Neural cell (in vitro differentiated cells): ENCODE results near the gene ZNF804B. TPM values are rescaled to one million over a fixed set of nuclear protein-coding genes. Genes with fewer than 3 reads are reported as not detected.

Experiments used
- H2AFZ ChIP-seq: fragments of 200-600, 300-800 bp; sonication (generic), shearing (Covaris generic); 2 replicates; pipeline ENCODE4 v1.6.0; 2014; ENCODE audit warnings: low read depth, mild to moderate bottlenecking, antibody characterized with exemption, low read length, moderate library complexity
- H3F3A ChIP-seq: fragments of 200-600 bp; shearing (Covaris generic); 2 replicates; pipeline ENCODE4 v1.6.1; 2016; ENCODE audit warnings: mild to moderate bottlenecking, moderate library complexity, mixed read lengths, antibody characterized with exemption, low read length; ENCODE audit not compliant: insufficient read depth, poor library complexity, severe bottlenecking
- H3K27ac ChIP-seq: fragments of 200-600, 300-800 bp; sonication (generic), shearing (Covaris generic); 2 replicates; pipeline ENCODE4 v1.5.1; 2014; ENCODE audit warnings: mild to moderate bottlenecking, low read length, moderate library complexity
- H3K27me3 ChIP-seq: fragments of 300-800, 200-600 bp; sonication (generic), shearing (Covaris generic); 2 replicates; pipeline ENCODE4 v1.6.0; 2014; ENCODE audit warnings: mild to moderate bottlenecking, low read depth, low read length, moderate library complexity; ENCODE audit not compliant: insufficient read depth
- H3K36me3 ChIP-seq: fragments of 300-800, 200-600 bp; sonication (generic), shearing (Covaris generic); 2 replicates; pipeline ENCODE4 v1.5.1; 2014; ENCODE audit warnings: mild to moderate bottlenecking, antibody characterized with exemption, low read length, moderate library complexity; ENCODE audit not compliant: insufficient read depth
- H3K4me2 ChIP-seq: fragments of 300-800, 200-600 bp; sonication (generic), shearing (Covaris generic); 2 replicates; pipeline ENCODE4 v1.6.0; 2014; ENCODE audit warnings: mild to moderate bottlenecking, low read length
- H3K4me3 ChIP-seq: fragments of 300-800, 200-600 bp; sonication (generic), shearing (Covaris generic); 2 replicates; pipeline ENCODE4 v1.5.1; 2014; ENCODE audit warnings: mild to moderate bottlenecking, low read length, moderate library complexity
- H3K79me2 ChIP-seq: fragments of 200-600 bp; shearing (Covaris generic); replicated peaks from 2 replicates; pipeline ENCODE4 v1.6.0; 2014; ENCODE audit warnings: mild to moderate bottlenecking, low read length, moderate library complexity; ENCODE audit not compliant: insufficient read depth
- H3K9ac ChIP-seq: fragments of 300-800, 200-600 bp; sonication (generic), shearing (Covaris generic); 2 replicates; pipeline ENCODE4 v1.6.1; 2016; ENCODE audit warnings: mild to moderate bottlenecking, low read length, mixed read lengths
- H3K9me2 ChIP-seq: fragments of 200-600 bp; shearing (Covaris generic); 2 replicates; pipeline ENCODE4 v1.6.1; 2016; ENCODE audit warnings: mild to moderate bottlenecking, low read length, mixed read lengths; ENCODE audit not compliant: insufficient read depth
- H3K9me3 ChIP-seq: fragments of 200-600, 300-800 bp; sonication (generic), shearing (Covaris generic); 2 replicates; pipeline ENCODE4 v1.6.1; 2016; ENCODE audit warnings: mild to moderate bottlenecking, mixed run types, low read length, moderate library complexity, mixed read lengths
- H4K20me1 ChIP-seq: fragments of 200-600 bp; shearing (Covaris generic); 2 replicates; pipeline ENCODE4 v1.6.1; 2016; ENCODE audit warnings: mild to moderate bottlenecking, mixed run types; ENCODE audit not compliant: insufficient read depth
- CTCF ChIP-seq: fragments of 450-650 bp; IDR thresholded peaks from 2 replicates; pipeline ENCODE4 v1.5.1; 2014; ENCODE audit warnings: antibody characterized with exemption, mild to moderate bottlenecking, moderate library complexity; ENCODE audit not compliant: poor library complexity, severe bottlenecking
- EP300 ChIP-seq: fragments of 450-650 bp; conservative IDR thresholded peaks from 2 replicates; pipeline ENCODE4 v1.6.1; 2014; ENCODE audit warnings: antibody characterized with exemption, mild to moderate bottlenecking, moderate library complexity; ENCODE audit not compliant: poor library complexity, severe bottlenecking
- EZH2 ChIP-seq: fragments of 200-600, 300-800 bp; shearing (Covaris generic), sonication (generic); IDR thresholded peaks from 2 replicates; pipeline ENCODE4 v1.6.1; 2014; ENCODE audit warnings: antibody characterized with exemption, low read length, borderline replicate concordance, mild to moderate bottlenecking; ENCODE audit not compliant: insufficient read depth, poor library complexity, severe bottlenecking
- MXI1 ChIP-seq: fragments of 450-650 bp; conservative IDR thresholded peaks from 2 replicates; pipeline ENCODE4 v1.6.1; 2014; ENCODE audit warnings: antibody characterized with exemption, mild to moderate bottlenecking; ENCODE audit not compliant: poor library complexity, severe bottlenecking
- POLR2AphosphoS5 ChIP-seq: IDR thresholded peaks from 2 replicates; pipeline ENCODE4 v1.6.1; 2012
- RAD21 ChIP-seq: fragments of 450-650 bp; conservative IDR thresholded peaks from 2 replicates; pipeline ENCODE4 v1.6.1; 2014; ENCODE audit warnings: antibody characterized with exemption, mild to moderate bottlenecking, moderate library complexity
- REST ChIP-seq: IDR thresholded peaks from 2 replicates; pipeline ENCODE4 v1.6.1; 2012; ENCODE audit warnings: borderline replicate concordance
- SMC3 ChIP-seq: fragments of 450-650 bp; conservative IDR thresholded peaks from 2 replicates; pipeline ENCODE4 v1.6.1; 2014; ENCODE audit warnings: antibody characterized with exemption, mild to moderate bottlenecking, moderate library complexity; ENCODE audit not compliant: poor library complexity
- TAF1 ChIP-seq: IDR thresholded peaks from 2 replicates; pipeline ENCODE4 v1.6.1; 2012; ENCODE audit warnings: low read depth
- polyA plus RNA-seq: library from polyadenylated mRNA; depleted of rRNA; stranded (reverse); fragments of >200 nt; gene quantifications from 2 replicates; pipeline ENCODE4 v1.2.3, GENCODE V29; 2014

The ZNF804B gene
- polyA plus RNA-seq, 1 donor from 2014 or later: 0.37 TPM

DNA sequence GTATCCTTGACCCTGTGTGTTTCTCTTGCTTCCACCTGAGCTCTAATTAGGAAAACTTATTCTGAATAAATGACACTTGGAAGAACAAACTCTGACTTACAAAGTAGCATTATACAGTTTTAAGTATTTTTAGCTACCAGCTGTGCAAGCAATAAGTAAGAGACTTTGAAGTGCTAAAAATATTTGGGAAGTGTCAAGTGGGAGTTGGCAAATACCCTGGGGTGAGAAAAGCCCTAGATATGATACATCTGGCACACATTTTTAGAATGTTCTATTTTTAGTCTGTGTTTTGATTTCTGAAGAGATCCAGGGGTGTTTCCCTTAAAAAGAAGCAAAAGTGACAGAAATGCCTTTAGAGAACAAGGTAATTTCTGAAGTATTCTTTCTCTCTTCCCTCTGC lies 168.8 kb downstream of the ZNF804B start:
- H2AFZ ChIP-seq: no peak overlapping the region
- H3K4me2 ChIP-seq: no peak overlapping the region
- no peak overlapping the region for H3K27ac ChIP-seq
- H3K9ac ChIP-seq: no peak overlapping the region
- no peaks in the 10 kb centered on the region for H3K27me3 ChIP-seq
- no peak overlapping the region for H3K4me3 ChIP-seq
- TF ChIP-seq SMC3 (no peak), MXI1 (no peak), CTCF (no peak), TAF1 (no peak), REST (no peak), POLR2AphosphoS5 (no peak), EP300 (no peak), EZH2 (no peak), RAD21 (no peak)
- H3K9me2 ChIP-seq: no peaks in the 10 kb centered on the region
- no peaks in the 10 kb centered on the region for H3K9me3 ChIP-seq
- H3F3A ChIP-seq: no peaks in the 10 kb centered on the region
- H3K36me3 ChIP-seq: no peaks in the 10 kb centered on the region
- no peaks in the 10 kb centered on the region for H3K79me2 ChIP-seq
- H4K20me1 ChIP-seq: no peaks in the 10 kb centered on the region

GRCh38 chr7:88929719-88930118 lies 170.2 kb downstream of the ZNF804B start:
- no peak overlapping the region for H2AFZ ChIP-seq
- H3K27me3 ChIP-seq: no peaks in the 10 kb centered on the region
- no peaks in the 10 kb centered on the region for H3K9me3 ChIP-seq
- H3K4me3 ChIP-seq: no peak overlapping the region
- H3K27ac ChIP-seq: no peak overlapping the region
- H3K9ac ChIP-seq: no peak overlapping the region
- no peak overlapping the region for H3K4me2 ChIP-seq
- H3K36me3 ChIP-seq: no peaks in the 10 kb centered on the region
- no peak for TF ChIP-seq TAF1
- no peak for TF ChIP-seq MXI1
- H4K20me1 ChIP-seq: no peaks in the 10 kb centered on the region
- no peaks in the 10 kb centered on the region for H3F3A ChIP-seq
- no peaks in the 10 kb centered on the region for H3K79me2 ChIP-seq
- no peaks in the 10 kb centered on the region for H3K9me2 ChIP-seq

GRCh38 chr7:88933285-88933684 lies 173.8 kb downstream of the ZNF804B start:
- H3K36me3 ChIP-seq: no peaks in the 10 kb centered on the region
- no peaks in the 10 kb centered on the region for H3K9me2 ChIP-seq
- H3K4me2 ChIP-seq: no peak overlapping the region
- H3K4me3 ChIP-seq: no peak overlapping the region
- no peaks in the 10 kb centered on the region for H3K79me2 ChIP-seq
- H3F3A ChIP-seq: no peaks in the 10 kb centered on the region
- no peaks in the 10 kb centered on the region for H3K9me3 ChIP-seq
- H3K9ac ChIP-seq: no peak overlapping the region
- H3K27me3 ChIP-seq: no peaks in the 10 kb centered on the region
- H4K20me1 ChIP-seq: no peaks in the 10 kb centered on the region
- H3K27ac ChIP-seq: no peak overlapping the region
- H2AFZ ChIP-seq: no peak overlapping the region
- TF ChIP-seq TAF1: no peak
- no peak for TF ChIP-seq RAD21
- TF ChIP-seq SMC3: no peak
- no peak for TF ChIP-seq CTCF
- TF ChIP-seq REST: no peak
